ENCODE data around the gene AFTPH. TPM values are rescaled to one million over a fixed set of nuclear protein-coding genes. Genes with fewer than 3 reads are reported as not detected.
A peak's percentile ranks its signal among the peaks of the same experiment; 100 is the strongest.

AFTPH gene
- total and polyA plus RNA-seq, 3 experiments from 2014 or later: 28.4 to 44.2 (median 41.4) TPM

DNA sequence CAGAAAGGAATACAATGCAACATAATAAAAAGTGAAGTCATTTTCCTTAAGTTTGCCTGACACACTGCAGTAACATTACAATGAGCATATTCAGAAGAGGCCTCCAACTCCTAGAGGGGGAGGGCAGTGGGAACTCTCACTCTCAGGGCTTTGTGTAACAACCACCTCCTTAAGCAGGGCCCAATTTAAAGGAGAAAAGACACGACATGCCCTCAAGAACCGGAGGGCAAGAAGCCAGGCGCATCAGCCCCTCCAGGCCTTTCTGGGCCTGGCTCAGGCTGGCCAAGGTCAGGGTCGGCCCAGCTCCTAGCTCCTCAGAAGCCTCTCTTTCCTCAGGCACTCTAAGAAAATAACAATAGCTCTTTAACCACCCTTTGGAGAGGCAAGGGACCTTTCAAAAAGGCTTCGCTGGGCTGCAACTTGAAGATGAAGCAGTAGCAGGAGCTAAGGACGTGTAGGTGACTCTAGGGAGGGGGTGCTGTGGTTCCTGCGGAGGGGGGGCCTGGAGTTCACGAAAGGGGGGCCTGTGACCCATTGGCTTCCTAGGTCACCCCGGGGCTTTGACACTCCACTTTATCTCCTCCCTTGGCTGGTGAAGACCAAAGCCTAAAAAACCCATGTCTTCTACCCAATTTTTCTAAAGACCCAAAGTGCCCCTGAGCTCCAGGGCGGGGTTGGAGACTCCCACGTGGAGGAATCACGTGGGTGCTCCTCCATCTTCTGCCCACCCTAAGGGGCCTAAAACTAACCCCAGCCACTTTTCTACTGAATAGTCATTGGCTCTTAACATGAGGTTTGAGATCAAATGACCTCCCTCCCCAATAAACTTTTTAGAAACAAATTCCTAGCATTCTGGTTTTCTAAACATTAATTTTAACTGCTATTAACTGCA, 116.3 kb downstream of the AFTPH start:
- peaks cover 83% of the 10 kb centered on the region for H3K4me1 ChIP-seq (ENCODE audit: insufficient read depth, low read length)
- peaks cover 79 to 97% (median 88%) of the 10 kb centered on the region in 3 donors for H3K4me1 Mint-ChIP-seq
- DNase-seq: no peak
- peaks cover 0 to 2% of the 10 kb centered on the region in 2 donors for H3K27me3 Mint-ChIP-seq
- peak overlapping the region in 1 of 8 donors; percentile 80 for H3K27ac Mint-ChIP-seq
- H3K27ac ChIP-seq (ENCODE audit: low read depth, low read length): peak overlapping the region; percentile 27
- H3K9me3 ChIP-seq (ENCODE audit: low read length): no peaks in the 10 kb centered on the region
- H3K4me3 Mint-ChIP-seq: no peak overlapping the region
- H3K4me3 ChIP-seq (ENCODE audit: low read length): no peak overlapping the region
- peaks cover 8% of the 10 kb centered on the region for H3K36me3 ChIP-seq (ENCODE audit: insufficient read depth, low read length)
- POLR2A ChIA-PET: no interaction called here
- peaks cover 3 to 20% (median 8%) of the 10 kb centered on the region in 3 donors for H3K36me3 Mint-ChIP-seq
- CTCF ChIA-PET: interaction anchor here (4.9 kb wide), 1 partner anchor 13 kb away, joined by 17 read pairs; the partner anchor contains the start of gene SERTAD2
- no peaks in the 10 kb centered on the region for H3K27me3 ChIP-seq (ENCODE audit: insufficient read depth, low read length, poor library complexity, severe bottlenecking)
- no peaks in the 10 kb centered on the region for H3K9me3 Mint-ChIP-seq

DNA sequence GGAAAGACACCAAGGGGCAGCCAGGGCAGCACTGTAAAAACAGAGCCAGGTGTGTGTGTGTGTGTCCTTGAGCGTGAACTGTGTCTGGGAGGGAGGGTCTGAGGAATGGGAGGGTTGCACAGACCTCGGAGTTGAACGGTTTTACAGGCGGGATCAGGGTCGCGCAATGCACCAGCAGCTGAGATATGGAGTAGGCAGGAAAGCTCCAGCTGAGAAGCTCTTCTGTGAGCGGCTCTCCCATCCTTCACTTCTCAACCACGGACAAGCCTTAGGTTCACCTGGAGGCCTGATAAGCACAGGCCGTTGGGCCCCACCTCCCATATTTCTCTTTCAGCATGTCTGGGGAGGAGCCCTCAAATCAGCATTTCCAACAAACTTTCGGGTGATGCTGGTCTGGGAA, 117.5 kb downstream of the AFTPH start:
- H3K27me3 Mint-ChIP-seq: peaks cover 0 to 2% of the 10 kb centered on the region in 2 donors
- ChIA-PET POLR2A (no interaction called here), CTCF (no interaction called here)
- no peak for DNase-seq
- H3K36me3 ChIP-seq (ENCODE audit: insufficient read depth, low read length): no peaks in the 10 kb centered on the region
- H3K9me3 Mint-ChIP-seq: no peaks in the 10 kb centered on the region
- H3K4me1 Mint-ChIP-seq: peaks cover 76 to 97% (median 86%) of the 10 kb centered on the region in 3 donors
- peaks cover 1 to 8% (median 2%) of the 10 kb centered on the region in 3 donors for H3K36me3 Mint-ChIP-seq
- H3K9me3 ChIP-seq (ENCODE audit: low read length): no peaks in the 10 kb centered on the region
- H3K4me1 ChIP-seq (ENCODE audit: insufficient read depth, low read length): peaks cover 89% of the 10 kb centered on the region
- no peaks in the 10 kb centered on the region for H3K27me3 ChIP-seq (ENCODE audit: insufficient read depth, low read length, poor library complexity, severe bottlenecking)
- H3K4me3 ChIP-seq (ENCODE audit: low read length): no peak overlapping the region
- H3K4me3 Mint-ChIP-seq: peak overlapping the region in 3 of 7 donors; percentile 3 to 70 (median 69)
- peak overlapping the region in 3 of 8 donors; percentile 39 to 60 (median 51) for H3K27ac Mint-ChIP-seq
- no peak overlapping the region for H3K27ac ChIP-seq (ENCODE audit: low read depth, low read length)

Other genes starting within 250 kb of the AFTPH start
- gene LGALSL, start 70.2 kb upstream of the AFTPH start, total RNA-seq: under 1 TPM; 0.84 to 0.98 TPM
- 0.72 TPM for gene LGALSL, start 70.2 kb upstream of the AFTPH start, polyA plus RNA-seq
- gene SERTAD2, start 129.6 kb downstream of the AFTPH start, total RNA-seq: 10 to 100 TPM; 20.6 to 21.4 TPM
- 6.3 TPM for gene SERTAD2, start 129.6 kb downstream of the AFTPH start, polyA plus RNA-seq